Measurements from ENCODE around the gene ETV6.
A peak's percentile ranks its signal among the peaks of the same experiment; 100 is the strongest.
"Not testable (repeated sequence)": the region's sequence is repeated elsewhere in the genome, so short reads cannot be mapped to it uniquely, and the experiment has no call there.

Gene ETV6

GRCh38 chr12:11649413-11650285 lies at the start of gene ETV6:
ETV6 (plus strand) TSS chr12:11649674; CDS start chr12:11650128, 454 bp downstream.
- peak; percentile 72 to 82 for DNase-seq

DNA sequence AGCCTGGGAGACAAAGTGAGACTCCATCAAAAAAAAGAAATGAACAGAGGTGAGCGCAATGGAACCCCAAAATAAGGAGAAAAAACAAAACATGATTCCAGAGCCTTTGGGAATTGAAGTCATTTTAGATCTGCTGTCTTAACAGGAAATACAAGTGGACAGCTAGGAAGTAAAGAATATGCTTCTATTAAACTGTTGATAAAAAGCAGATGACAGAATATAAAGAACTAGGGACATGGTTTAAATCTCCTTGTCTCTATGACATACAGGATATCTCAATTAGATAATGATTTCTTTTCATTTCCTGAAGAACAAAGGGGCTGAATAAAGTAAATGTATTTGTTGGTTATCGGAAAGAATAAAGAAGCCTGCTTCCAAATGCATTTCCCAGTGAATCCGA lies 49.3 kb upstream of the ETV6 start:
- no peak for DNase-seq

- no peak for DNase-seq
Measured at GRCh38 chr12:11601647-11602046, 47.8 kb upstream of the ETV6 start.

GRCh38 chr12:11607313-11608081 lies 42.0 kb upstream of the ETV6 start:
- no peak for DNase-seq

GRCh38 chr12:11609045-11609444 lies 40.4 kb upstream of the ETV6 start:
- DNase-seq: no peak

DNA sequence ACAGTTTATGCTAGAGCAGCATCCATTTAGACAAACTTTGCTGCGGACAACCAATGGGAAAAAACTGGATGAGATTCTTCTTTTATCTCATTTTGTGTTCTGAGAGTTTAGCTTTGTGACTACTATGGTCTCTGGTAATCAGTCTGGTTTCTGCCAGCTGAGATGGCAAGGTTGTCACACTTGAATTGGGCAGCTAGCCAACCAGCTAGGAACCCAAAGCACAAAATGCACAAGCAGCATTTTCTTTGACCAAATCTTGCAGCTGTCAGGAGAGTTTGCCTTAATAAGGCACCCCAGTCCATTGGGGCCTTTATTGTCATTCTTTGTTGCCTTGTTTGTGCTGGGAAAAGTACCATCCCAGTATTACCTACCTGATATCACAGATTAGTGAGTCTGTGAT lies 34.0 kb upstream of the ETV6 start:
- DNase-seq: no peak

- DNase-seq: no peak
Measured at GRCh38 chr12:11618046-11618445, 31.4 kb upstream of the ETV6 start.

DNA sequence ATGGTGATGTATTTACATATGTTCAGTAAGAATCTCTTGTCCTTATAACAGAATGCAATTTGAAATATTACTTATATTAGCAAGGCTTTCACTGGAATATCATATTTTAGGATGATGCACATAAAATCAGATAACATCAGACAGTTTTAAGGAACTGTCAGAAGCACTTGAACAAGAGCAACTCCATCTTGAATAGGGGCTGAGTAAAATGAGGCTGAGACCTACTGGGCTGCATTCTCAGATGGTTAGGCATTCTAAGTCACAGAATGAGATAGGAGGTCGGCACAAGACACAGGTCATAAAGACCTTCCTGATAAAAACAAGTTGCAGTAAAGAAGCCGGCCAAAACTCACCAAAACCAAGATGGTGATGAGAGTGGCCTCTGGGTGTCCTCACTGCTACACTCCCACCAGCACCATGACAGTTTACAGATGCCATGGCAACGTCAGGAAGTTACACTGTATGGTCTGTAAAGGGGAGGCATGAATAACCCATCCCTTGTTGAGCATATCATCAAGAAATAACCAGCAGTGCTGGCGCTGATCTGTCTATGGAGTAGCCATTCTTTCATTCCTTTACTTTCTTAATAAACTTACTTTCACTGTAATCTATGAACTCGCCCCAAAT lies 27.6 kb upstream of the ETV6 start:
- DNase-seq: peak; percentile 51 to 55

GRCh38 chr12:11622876-11623281 lies 26.6 kb upstream of the ETV6 start:
- DNase-seq: no peak

DNA sequence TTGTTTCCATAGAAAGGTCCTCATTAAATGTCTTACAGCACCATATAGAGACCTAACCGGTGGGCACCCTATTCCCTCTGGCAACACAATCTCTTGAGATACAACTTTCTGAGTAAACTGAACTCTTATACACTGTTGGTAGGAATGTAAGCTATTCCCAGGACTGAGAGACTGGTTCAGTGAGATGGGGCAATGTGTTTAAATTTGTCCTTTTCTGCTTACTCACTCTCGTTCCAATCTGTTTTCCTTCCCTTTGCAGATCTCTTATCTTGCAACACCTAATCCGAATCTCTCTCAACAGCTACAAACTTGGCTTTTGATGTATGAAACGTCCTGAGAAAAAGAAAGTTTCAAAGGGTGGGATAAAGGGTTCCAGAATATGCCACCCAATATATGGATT lies 26.1 kb upstream of the ETV6 start:
- DNase-seq: no peak

- DNase-seq: no peak
Measured at GRCh38 chr12:11624116-11624515, 25.4 kb upstream of the ETV6 start.

- not testable (repeated sequence) for DNase-seq
Measured at GRCh38 chr12:11627709-11628108, 21.8 kb upstream of the ETV6 start.

GRCh38 chr12:11628353-11628752 lies 21.1 kb upstream of the ETV6 start:
- DNase-seq: no peak

DNA sequence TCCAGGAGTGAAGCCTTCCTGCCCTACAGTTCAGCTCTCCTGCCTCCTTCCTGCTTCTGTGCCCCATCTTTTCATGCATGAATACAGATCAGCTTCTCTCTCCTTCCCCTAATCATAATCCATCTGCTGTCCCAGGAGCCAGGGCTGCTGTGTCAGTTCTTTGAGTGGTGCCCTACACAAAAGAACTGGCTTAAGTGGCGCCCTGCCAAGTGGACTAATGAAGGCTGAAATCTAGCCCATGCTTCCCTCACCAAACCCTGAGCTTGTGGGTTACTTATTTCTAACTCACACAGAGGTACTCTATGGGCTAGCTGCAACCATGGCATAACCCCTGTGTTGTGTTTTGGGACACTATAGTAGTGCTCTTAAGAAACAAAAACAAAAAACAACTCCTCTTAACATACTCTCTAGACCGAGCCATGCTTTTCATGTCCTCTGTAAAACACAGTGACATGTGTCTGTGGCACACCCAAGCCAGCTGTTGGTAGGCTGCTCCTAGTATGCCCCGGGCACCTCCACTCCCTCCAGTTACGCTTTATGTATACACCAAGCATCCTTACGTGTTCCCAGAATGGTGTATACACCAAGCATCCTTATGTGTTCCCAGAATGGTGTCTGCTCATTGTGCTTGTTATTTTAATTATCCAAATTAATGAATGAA lies 19.3 kb upstream of the ETV6 start:
- no peak for DNase-seq

GRCh38 chr12:11631288-11631687 lies 18.2 kb upstream of the ETV6 start:
- no peak for DNase-seq

- DNase-seq: not testable (repeated sequence)
Measured at GRCh38 chr12:11631881-11632280, 17.6 kb upstream of the ETV6 start.

DNA sequence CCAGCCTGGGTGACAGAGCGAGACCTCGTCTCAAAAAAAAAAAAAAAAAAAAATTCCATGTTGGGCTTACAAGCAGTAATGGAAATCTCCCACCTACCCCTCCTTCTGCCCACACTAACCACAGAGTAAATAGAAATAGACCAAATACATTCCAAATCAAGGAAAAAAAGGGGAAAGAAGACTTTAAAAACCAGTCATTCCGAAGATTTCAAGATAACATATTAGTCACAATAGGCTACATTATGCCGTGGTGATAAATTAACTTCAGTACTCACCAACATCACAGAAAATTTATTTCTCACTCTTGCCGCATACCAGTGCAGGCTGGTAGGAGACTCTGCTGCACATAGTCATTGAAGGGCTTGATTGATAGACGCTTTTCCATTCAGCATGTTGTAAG lies 15.5 kb upstream of the ETV6 start:
- DNase-seq: no peak

- DNase-seq: no peak
Measured at GRCh38 chr12:11635341-11635740, 14.1 kb upstream of the ETV6 start.

- DNase-seq: no peak
Measured at GRCh38 chr12:11638315-11638916, 11.1 kb upstream of the ETV6 start.

DNA sequence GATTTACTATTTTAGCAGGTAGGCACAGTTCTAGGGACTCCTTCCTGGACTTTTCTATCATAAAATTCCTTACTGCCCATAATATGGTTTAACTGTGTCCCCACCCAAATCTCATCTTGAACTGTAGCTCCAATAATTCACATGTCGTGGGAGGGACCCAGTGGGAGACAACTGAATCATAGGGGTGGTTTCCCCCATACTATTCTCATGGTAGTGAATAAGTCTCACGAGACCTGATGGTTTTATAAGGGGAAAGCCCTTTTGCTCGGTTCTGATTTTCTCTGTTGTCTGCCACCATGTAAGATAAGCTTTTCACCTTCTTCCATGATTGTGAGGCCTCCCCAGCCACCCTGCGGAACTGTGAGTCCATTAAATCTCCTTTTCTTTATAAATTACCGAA lies 10.0 kb upstream of the ETV6 start:
- no peak for DNase-seq

DNA sequence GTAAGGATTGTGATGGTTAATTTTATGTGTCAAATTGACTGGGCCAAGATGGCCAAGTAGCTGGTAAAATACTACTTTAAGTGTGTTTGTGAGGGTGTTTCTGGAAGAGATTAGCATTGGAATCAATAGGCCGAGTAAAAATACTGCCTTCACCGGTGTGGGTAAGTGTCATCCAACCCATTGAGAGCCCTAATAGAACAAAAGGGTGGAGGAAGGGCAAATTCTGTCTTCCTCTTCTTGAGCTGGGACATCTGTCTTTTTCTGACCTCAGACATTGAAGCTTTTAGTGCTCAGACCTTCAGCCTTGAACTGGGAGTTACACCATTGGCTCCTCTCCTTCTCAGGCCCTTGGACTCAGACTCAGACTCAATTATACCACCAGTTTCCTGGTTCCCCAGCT lies 8.0 kb upstream of the ETV6 start:
- no peak for DNase-seq

DNA sequence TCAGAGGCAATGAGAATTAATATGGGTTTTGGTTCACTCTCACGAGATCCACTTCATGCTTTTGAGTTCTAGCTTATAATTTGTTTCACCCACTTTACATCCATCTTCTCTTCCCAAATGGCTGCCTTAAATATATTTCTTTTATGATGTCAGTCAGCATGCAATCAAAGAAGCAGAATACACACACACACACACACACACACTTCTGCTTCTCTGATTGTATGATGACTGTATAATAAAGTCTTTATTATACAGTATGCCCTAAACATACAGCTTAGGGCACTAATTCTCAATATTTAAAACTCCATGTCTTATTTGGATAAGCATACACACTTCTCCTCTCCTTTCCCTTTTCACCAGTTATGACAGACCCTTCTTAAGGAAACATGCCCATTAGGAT lies 6.7 kb upstream of the ETV6 start:
- DNase-seq: no peak

- DNase-seq: no peak
Measured at GRCh38 chr12:11645391-11645790, 4.1 kb upstream of the ETV6 start.

Measured in CD4-positive, alpha-beta T cell treated with Interleukin-4 for 1 hour (primary cell).